Measurements from ENCODE around the gene GAPVD1. TPM values are rescaled to one million over a fixed set of nuclear protein-coding genes. Genes with fewer than 3 reads are reported as not detected.

The GAPVD1 gene
- total RNA-seq, 1 donor from 2014 or later, result 43.5 TPM

DNA sequence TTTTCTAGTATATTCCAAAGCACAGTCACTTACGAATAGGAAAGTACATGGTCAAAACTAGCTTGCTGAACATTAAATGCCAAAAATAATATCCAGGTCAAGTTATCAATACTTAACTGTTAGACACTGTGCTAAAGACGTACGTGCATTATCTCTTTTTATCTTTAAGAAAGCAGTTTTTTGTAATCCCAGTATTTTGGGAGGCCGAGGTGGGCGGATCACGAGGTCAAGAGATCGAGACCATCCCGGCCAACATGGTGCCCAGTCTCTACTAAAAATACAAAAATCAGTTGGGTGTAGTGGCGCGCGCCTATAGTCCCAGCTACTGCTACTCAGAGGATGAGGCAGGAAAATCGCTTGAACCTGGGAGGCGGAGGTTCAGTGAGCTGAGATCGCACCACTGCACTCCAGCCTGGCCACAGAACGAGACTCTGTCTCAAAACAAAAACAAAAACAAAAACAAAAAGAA lies 17.8 kb upstream of the GAPVD1 start:
- H3K27me3 ChIP-seq, result no peaks in the 10 kb centered on the region
- no peak overlapping the region for H3K27ac ChIP-seq
- H3K4me2 ChIP-seq, result no peak overlapping the region
- H3K36me3 ChIP-seq, result peaks cover 5% of the 10 kb centered on the region
- Mint-ChIP-seq H3K36me3 (peaks cover 18% of the 10 kb centered on the region), H3K4me3 (no peak overlapping the region), H3K4me1 (peaks cover 10% of the 10 kb centered on the region), H3K27me3 (ENCODE audit: insufficient read depth, low read depth) (peaks cover 14% of the 10 kb centered on the region), H3K9me3 (no peaks in the 10 kb centered on the region), H3K27ac (no peak overlapping the region)
- H4K20me1 ChIP-seq (ENCODE audit: low read depth), result peaks cover 22% of the 10 kb centered on the region
- no peak overlapping the region for H2AFZ ChIP-seq (replicated peaks)
- no peak for TF ChIP-seq EZH2 (IDR thresholded peaks at IDR 0.05)
- TF ChIP-seq, protein P1, sequence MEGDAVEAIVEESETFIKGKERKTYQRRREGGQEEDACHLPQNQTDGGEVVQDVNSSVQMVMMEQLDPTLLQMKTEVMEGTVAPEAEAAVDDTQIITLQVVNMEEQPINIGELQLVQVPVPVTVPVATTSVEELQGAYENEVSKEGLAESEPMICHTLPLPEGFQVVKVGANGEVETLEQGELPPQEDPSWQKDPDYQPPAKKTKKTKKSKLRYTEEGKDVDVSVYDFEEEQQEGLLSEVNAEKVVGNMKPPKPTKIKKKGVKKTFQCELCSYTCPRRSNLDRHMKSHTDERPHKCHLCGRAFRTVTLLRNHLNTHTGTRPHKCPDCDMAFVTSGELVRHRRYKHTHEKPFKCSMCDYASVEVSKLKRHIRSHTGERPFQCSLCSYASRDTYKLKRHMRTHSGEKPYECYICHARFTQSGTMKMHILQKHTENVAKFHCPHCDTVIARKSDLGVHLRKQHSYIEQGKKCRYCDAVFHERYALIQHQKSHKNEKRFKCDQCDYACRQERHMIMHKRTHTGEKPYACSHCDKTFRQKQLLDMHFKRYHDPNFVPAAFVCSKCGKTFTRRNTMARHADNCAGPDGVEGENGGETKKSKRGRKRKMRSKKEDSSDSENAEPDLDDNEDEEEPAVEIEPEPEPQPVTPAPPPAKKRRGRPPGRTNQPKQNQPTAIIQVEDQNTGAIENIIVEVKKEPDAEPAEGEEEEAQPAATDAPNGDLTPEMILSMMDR (IDR thresholded peaks at IDR 0.05), result no peak
- TF ChIP-seq EZH2phosphoT487 (IDR thresholded peaks at IDR 0.05), result no peak
- H3K79me2 ChIP-seq (ENCODE audit: low read depth), result peaks cover 32% of the 10 kb centered on the region
- no peaks in the 10 kb centered on the region for H3K9me3 ChIP-seq (ENCODE audit: low read depth)
- H3K4me1 ChIP-seq, result peaks cover 15% of the 10 kb centered on the region
- no peak for DNase-seq (ENCODE audit: low spot score)
- no peak overlapping the region for H3K4me3 ChIP-seq
- H3K9ac ChIP-seq, result no peak overlapping the region
- H3F3A ChIP-seq (ENCODE audit: low read depth), result peaks cover 12% of the 10 kb centered on the region

DNA sequence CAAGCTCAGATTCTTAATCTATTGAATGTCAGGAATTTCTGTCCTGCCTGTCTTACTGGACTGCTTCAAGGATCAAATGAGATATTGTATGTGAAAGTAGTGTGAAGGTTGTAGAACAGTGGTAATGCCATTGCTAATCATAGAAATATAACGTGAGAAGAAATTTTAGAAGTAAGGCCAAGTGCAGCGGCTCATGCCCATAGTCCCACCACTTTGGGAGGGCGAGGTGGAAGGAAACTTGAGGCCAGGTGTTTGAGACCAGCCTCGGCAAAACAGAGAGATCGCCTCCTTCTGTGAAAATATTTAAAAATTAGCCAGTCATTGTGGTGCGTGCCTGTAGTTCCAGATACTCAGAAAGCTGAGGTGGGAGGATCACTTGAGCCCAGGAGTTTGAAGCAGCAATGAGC lies 15.4 kb upstream of the GAPVD1 start:
- Histone ChIP-seq H2AFZ (replicated peaks) (no peak overlapping the region), H3K4me1 (peaks cover 4% of the 10 kb centered on the region), H3F3A (ENCODE audit: low read depth) (no peaks in the 10 kb centered on the region), H3K4me3 (no peak overlapping the region), H3K9me3 (ENCODE audit: low read depth) (no peaks in the 10 kb centered on the region), H3K27me3 (no peaks in the 10 kb centered on the region), H3K79me2 (ENCODE audit: low read depth) (peaks cover 9% of the 10 kb centered on the region), H4K20me1 (ENCODE audit: low read depth) (no peaks in the 10 kb centered on the region), H3K27ac (no peak overlapping the region), H3K9ac (no peak overlapping the region), H3K36me3 (no peaks in the 10 kb centered on the region), H3K4me2 (no peak overlapping the region)
- Mint-ChIP-seq H3K4me3 (no peak overlapping the region), H3K9me3 (no peaks in the 10 kb centered on the region), H3K36me3 (peaks cover under 1% of the 10 kb centered on the region), H3K27ac (no peak overlapping the region), H3K27me3 (ENCODE audit: insufficient read depth, low read depth) (peaks cover 9% of the 10 kb centered on the region), H3K4me1 (peaks cover 5% of the 10 kb centered on the region)
- TF ChIP-seq, protein P1 (IDR thresholded peaks at IDR 0.05), result no peak
- no peak for DNase-seq (ENCODE audit: low spot score)

DNA sequence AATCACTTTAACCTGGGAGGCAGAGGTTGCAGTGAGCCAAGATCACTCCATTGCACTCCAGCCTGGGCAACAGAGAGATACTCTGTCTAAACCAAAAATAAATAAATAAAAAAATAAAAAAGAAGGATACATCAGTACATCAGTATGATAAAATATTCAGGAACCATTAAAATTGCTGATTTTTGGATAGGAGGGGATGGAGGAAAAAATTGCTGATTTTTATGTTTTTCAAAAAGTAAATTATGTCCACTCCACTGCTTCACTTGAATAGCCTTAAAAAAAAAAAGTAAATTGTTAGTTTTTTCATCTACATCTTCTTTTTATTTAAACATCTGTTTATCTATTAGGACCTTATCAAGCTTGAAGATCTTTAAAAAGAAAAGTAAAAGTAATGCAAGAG lies 7.4 kb upstream of the GAPVD1 start:
- Mint-ChIP-seq H3K4me1 (peaks cover under 1% of the 10 kb centered on the region), H3K27me3 (ENCODE audit: insufficient read depth, low read depth) (peaks cover 3% of the 10 kb centered on the region), H3K36me3 (no peaks in the 10 kb centered on the region), H3K4me3 (no peak overlapping the region), H3K9me3 (no peaks in the 10 kb centered on the region), H3K27ac (no peak overlapping the region)
- Histone ChIP-seq H3K4me2 (no peak overlapping the region), H3K9ac (no peak overlapping the region), H3K27ac (no peak overlapping the region), H3K9me3 (ENCODE audit: low read depth) (no peaks in the 10 kb centered on the region), H2AFZ (replicated peaks) (no peak overlapping the region), H3F3A (ENCODE audit: low read depth) (no peaks in the 10 kb centered on the region), H3K36me3 (no peaks in the 10 kb centered on the region), H3K79me2 (ENCODE audit: low read depth) (no peaks in the 10 kb centered on the region), H3K4me3 (no peak overlapping the region), H4K20me1 (ENCODE audit: low read depth) (no peaks in the 10 kb centered on the region), H3K4me1 (no peaks in the 10 kb centered on the region), H3K27me3 (no peaks in the 10 kb centered on the region)
- DNase-seq (ENCODE audit: low spot score), result no peak
- TF ChIP-seq, protein P1 (IDR thresholded peaks at IDR 0.05), result no peak
- TF ChIP-seq EZH2phosphoT487 (IDR thresholded peaks at IDR 0.05), result no peak
